Measurements from ENCODE around the gene ABCG4.

- no peak for TF ChIP-seq CTCF (IDR thresholded peaks at IDR 0.05)
- TF ChIP-seq EP300 (IDR thresholded peaks at IDR 0.05; ENCODE audit: low read depth): no peak
- no peak for TF ChIP-seq POLR2A (IDR thresholded peaks at IDR 0.05)
- TF ChIP-seq POLR2AphosphoS5 (IDR thresholded peaks at IDR 0.05): no peak
Observed at GRCh38 chr11:119108146-119108856, 40.6 kb upstream of the ABCG4 start.
